NCI-H82 treated with DMSO at 0.1 percent for 48 hours (cell line): ENCODE measurements around the gene SLC35C1.
"Not testable (repeated sequence)": the region's sequence is repeated elsewhere in the genome, so short reads cannot be mapped to it uniquely, and the experiment has no call there.

Experiments used
- DNase-seq: peaks from one replicate; lab custom pipeline; 2025; ENCODE audit not compliant: unreplicated experiment; lab: John Stamatoyannopoulos, UW

The SLC35C1 gene

GRCh38 chr11:45809456-45810395 is 4.8 kb downstream of the SLC35C1 start:
- no peak for DNase-seq

- no peak for DNase-seq
Measured at GRCh38 chr11:45810431-45811108, 5.6 kb downstream of the SLC35C1 start.

GRCh38 chr11:45811109-45811435 is 6.1 kb downstream of the SLC35C1 start:
- DNase-seq: no peak

- DNase-seq: no peak
Measured at GRCh38 chr11:45811571-45812290, 6.8 kb downstream of the SLC35C1 start.

GRCh38 chr11:45812581-45813548 is 7.9 kb downstream of the SLC35C1 start:
- no peak for DNase-seq

- no peak for DNase-seq
Measured at GRCh38 chr11:45815747-45816146, 10.8 kb downstream of the SLC35C1 start.

- DNase-seq: no peak
Measured at GRCh38 chr11:45816614-45817013, 11.7 kb downstream of the SLC35C1 start.

- DNase-seq: no peak
Measured at GRCh38 chr11:45817191-45817590, 12.2 kb downstream of the SLC35C1 start.

GRCh38 chr11:45818961-45819605 is 14.1 kb downstream of the SLC35C1 start:
- no peak for DNase-seq

GRCh38 chr11:45820211-45820857 is 15.4 kb downstream of the SLC35C1 start:
- no peak for DNase-seq

GRCh38 chr11:45826492-45826891 is 21.5 kb downstream of the SLC35C1 start:
- DNase-seq: not testable (repeated sequence)

GRCh38 chr11:45827123-45827522 is 22.2 kb downstream of the SLC35C1 start:
- DNase-seq: no peak

GRCh38 chr11:45828996-45829395 is 24.0 kb downstream of the SLC35C1 start:
- no peak for DNase-seq

GRCh38 chr11:45830596-45830995 is 25.6 kb downstream of the SLC35C1 start:
- DNase-seq: no peak

- no peak for DNase-seq
Measured at GRCh38 chr11:45832811-45833441, 28.0 kb downstream of the SLC35C1 start.

GRCh38 chr11:45833761-45834160 is 28.8 kb downstream of the SLC35C1 start:
- no peak for DNase-seq

- no peak for DNase-seq
Measured at GRCh38 chr11:45834298-45834756, 29.4 kb downstream of the SLC35C1 start.

- DNase-seq: no peak
Measured at GRCh38 chr11:45839204-45839603, 34.3 kb downstream of the SLC35C1 start.

GRCh38 chr11:45840251-45840650 is 35.3 kb downstream of the SLC35C1 start:
- DNase-seq: not testable (repeated sequence)
